Activated naive CD4-positive, alpha-beta T cell treated with anti-CD3 and anti-CD28 coated beads, Interleukin-2, amount 10 ng/mL, durations not matched to agents 7 days and 5 days (primary cell): ENCODE results near the gene REEP1.

Source experiments
- CTCF ChIA-PET: fragments of 350-600 bp; sonication (Branson Sonifier 250); formaldehyde crosslinking; loops from one replicate; lab custom pipeline; 2021; ENCODE audit warnings: antibody characterized with exemption; lab: Charles Lee
- DNase-seq: peaks from one replicate; pipeline ENCODE4 v3.0.0-alpha.2; 2020
- H3K27ac Mint-ChIP-seq: one replicate; pipeline ENCODE4 v1.8.0; 2021; ENCODE audit warnings: mild to moderate bottlenecking, moderate library complexity, mixed read lengths
- H3K27me3 Mint-ChIP-seq: one replicate; pipeline ENCODE4 v1.8.0; 2021; ENCODE audit warnings: mild to moderate bottlenecking, mixed read lengths
- H3K36me3 Mint-ChIP-seq: one replicate; pipeline ENCODE4 v1.8.0; 2021; ENCODE audit warnings: mixed read lengths
- H3K4me1 Mint-ChIP-seq: one replicate; pipeline ENCODE4 v1.8.0; 2021; ENCODE audit warnings: mixed read lengths
- H3K4me3 Mint-ChIP-seq: one replicate; pipeline ENCODE4 v1.8.0; 2021; ENCODE audit warnings: mild to moderate bottlenecking, moderate library complexity, mixed read lengths
- H3K9me3 Mint-ChIP-seq: one replicate; pipeline ENCODE4 v1.8.0; 2021; ENCODE audit warnings: mixed read lengths

REEP1 gene

GRCh38 chr2:86293612-86294011 lies 43.8 kb downstream of the REEP1 start:
- no peak overlapping the region for H3K27ac Mint-ChIP-seq
- DNase-seq = no peak
- H3K36me3 Mint-ChIP-seq = no peaks in the 10 kb centered on the region
- H3K9me3 Mint-ChIP-seq = no peaks in the 10 kb centered on the region
- no peak overlapping the region for H3K4me3 Mint-ChIP-seq
- no peaks in the 10 kb centered on the region for H3K4me1 Mint-ChIP-seq
- H3K27me3 Mint-ChIP-seq = peaks cover 42% of the 10 kb centered on the region
- CTCF ChIA-PET = no interaction called here

- H3K36me3 Mint-ChIP-seq = no peaks in the 10 kb centered on the region
- H3K9me3 Mint-ChIP-seq = no peaks in the 10 kb centered on the region
- H3K27me3 Mint-ChIP-seq = peaks cover 38% of the 10 kb centered on the region
- DNase-seq = no peak
- CTCF ChIA-PET = no interaction called here
- H3K4me3 Mint-ChIP-seq = no peak overlapping the region
- no peak overlapping the region for H3K27ac Mint-ChIP-seq
- no peaks in the 10 kb centered on the region for H3K4me1 Mint-ChIP-seq
Observed at GRCh38 chr2:86292571-86293515, 44.6 kb downstream of the REEP1 start.

DNA sequence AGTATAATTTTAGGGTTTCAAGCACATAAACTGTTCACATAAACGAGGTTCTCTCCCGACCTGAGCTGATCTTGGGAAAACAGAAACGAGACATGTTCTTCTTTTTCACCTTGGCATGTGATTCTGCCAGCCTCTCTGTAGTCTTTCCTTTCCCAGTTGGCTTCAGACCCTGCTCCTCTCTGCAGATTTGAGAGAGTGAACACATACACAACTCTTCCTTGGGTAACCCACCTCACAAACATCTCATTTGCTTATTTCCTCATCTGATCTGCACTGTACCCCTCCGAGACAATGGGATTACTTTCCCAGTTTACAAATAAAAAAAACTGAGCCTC lies 46.1 kb downstream of the REEP1 start:
- DNase-seq = no peak
- no peaks in the 10 kb centered on the region for H3K9me3 Mint-ChIP-seq
- H3K27me3 Mint-ChIP-seq = peaks cover 29% of the 10 kb centered on the region
- H3K4me1 Mint-ChIP-seq = no peaks in the 10 kb centered on the region
- no peaks in the 10 kb centered on the region for H3K36me3 Mint-ChIP-seq
- CTCF ChIA-PET = no interaction called here
- H3K27ac Mint-ChIP-seq = no peak overlapping the region
- no peak overlapping the region for H3K4me3 Mint-ChIP-seq

- no peak for DNase-seq
- H3K4me1 Mint-ChIP-seq = no peaks in the 10 kb centered on the region
- H3K27ac Mint-ChIP-seq = no peak overlapping the region
- H3K36me3 Mint-ChIP-seq = no peaks in the 10 kb centered on the region
- H3K4me3 Mint-ChIP-seq = no peak overlapping the region
- peaks cover 31% of the 10 kb centered on the region for H3K27me3 Mint-ChIP-seq
- no peaks in the 10 kb centered on the region for H3K9me3 Mint-ChIP-seq
- CTCF ChIA-PET = no interaction called here
Observed at GRCh38 chr2:86290596-86291327, 46.7 kb downstream of the REEP1 start.

DNA sequence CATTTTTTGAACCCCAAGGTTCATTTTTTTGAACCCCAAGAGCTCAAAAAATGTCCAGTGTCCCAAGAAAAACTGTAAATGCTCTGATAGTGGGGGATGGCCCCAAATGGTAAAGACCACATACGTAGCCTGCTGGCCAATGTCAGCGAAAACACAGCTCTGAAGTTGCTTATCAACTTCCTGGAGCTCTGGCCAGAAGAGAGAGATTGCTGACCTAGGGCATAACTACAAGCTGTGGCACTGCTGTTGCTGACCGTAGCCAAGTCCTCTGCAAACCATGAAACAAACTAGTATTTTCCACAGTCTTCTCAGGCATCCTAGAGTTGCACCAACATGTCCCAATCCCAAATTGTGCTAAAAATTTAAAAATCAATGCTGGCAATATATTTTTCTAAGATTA lies 50.9 kb downstream of the REEP1 start:
- CTCF ChIA-PET = no interaction called here
- H3K4me1 Mint-ChIP-seq = no peaks in the 10 kb centered on the region
- H3K9me3 Mint-ChIP-seq = no peaks in the 10 kb centered on the region

GRCh38 chr2:86285981-86286380 lies 51.4 kb downstream of the REEP1 start:
- no peaks in the 10 kb centered on the region for H3K9me3 Mint-ChIP-seq

More for the DNA sequence above, 50.9 kb downstream of the REEP1 start:
- no peak overlapping the region for H3K27ac Mint-ChIP-seq
- no peak overlapping the region for H3K4me3 Mint-ChIP-seq
- DNase-seq = no peak
- no peaks in the 10 kb centered on the region for H3K36me3 Mint-ChIP-seq
- H3K27me3 Mint-ChIP-seq = peaks cover 40% of the 10 kb centered on the region

GRCh38 chr2:86285571-86285970 lies 51.9 kb downstream of the REEP1 start:
- H3K36me3 Mint-ChIP-seq = no peaks in the 10 kb centered on the region
- CTCF ChIA-PET = no interaction called here
- no peak overlapping the region for H3K4me3 Mint-ChIP-seq
- no peak for DNase-seq
- no peaks in the 10 kb centered on the region for H3K9me3 Mint-ChIP-seq
- peaks cover 36% of the 10 kb centered on the region for H3K27me3 Mint-ChIP-seq
- no peak overlapping the region for H3K27ac Mint-ChIP-seq
- H3K4me1 Mint-ChIP-seq = no peaks in the 10 kb centered on the region

More at GRCh38 chr2:86285981-86286380, 51.4 kb downstream of the REEP1 start:
- no peak overlapping the region for H3K27ac Mint-ChIP-seq
- H3K36me3 Mint-ChIP-seq = no peaks in the 10 kb centered on the region
- CTCF ChIA-PET = no interaction called here
- no peak overlapping the region for H3K4me3 Mint-ChIP-seq
- H3K27me3 Mint-ChIP-seq = peaks cover 37% of the 10 kb centered on the region
- no peaks in the 10 kb centered on the region for H3K4me1 Mint-ChIP-seq
- DNase-seq = no peak

GRCh38 chr2:86284987-86285386 lies 52.4 kb downstream of the REEP1 start:
- Mint-ChIP-seq H3K27ac (no peak overlapping the region), H3K27me3 (peaks cover 30% of the 10 kb centered on the region), H3K4me1 (no peaks in the 10 kb centered on the region), H3K36me3 (no peaks in the 10 kb centered on the region), H3K9me3 (no peaks in the 10 kb centered on the region), H3K4me3 (no peak overlapping the region)
- DNase-seq = no peak
- CTCF ChIA-PET = interaction anchor here (0.7 kb wide), 1 partner anchor 16 kb away, joined by 3 read pairs; no protein-coding TSS in a partner anchor

GRCh38 chr2:86284401-86284841 lies 53.0 kb downstream of the REEP1 start:
- DNase-seq = no peak
- H3K27me3 Mint-ChIP-seq = peaks cover 29% of the 10 kb centered on the region
- no peak overlapping the region for H3K27ac Mint-ChIP-seq
- H3K4me3 Mint-ChIP-seq = no peak overlapping the region
- H3K9me3 Mint-ChIP-seq = no peaks in the 10 kb centered on the region
- no peaks in the 10 kb centered on the region for H3K4me1 Mint-ChIP-seq
- H3K36me3 Mint-ChIP-seq = no peaks in the 10 kb centered on the region
- CTCF ChIA-PET = interaction anchor here (0.7 kb wide), 1 partner anchor 16 kb away, joined by 3 read pairs; no protein-coding TSS in a partner anchor

GRCh38 chr2:86283411-86284030 lies 53.9 kb downstream of the REEP1 start:
- CTCF ChIA-PET = no interaction called here
- Mint-ChIP-seq H3K27ac (no peak overlapping the region), H3K36me3 (no peaks in the 10 kb centered on the region), H3K4me1 (no peaks in the 10 kb centered on the region), H3K4me3 (no peak overlapping the region), H3K9me3 (no peaks in the 10 kb centered on the region), H3K27me3 (peaks cover 35% of the 10 kb centered on the region)
- DNase-seq = no peak

- Mint-ChIP-seq H3K4me1 (no peaks in the 10 kb centered on the region), H3K4me3 (no peak overlapping the region), H3K9me3 (no peaks in the 10 kb centered on the region), H3K36me3 (no peaks in the 10 kb centered on the region), H3K27me3 (peaks cover 32% of the 10 kb centered on the region), H3K27ac (no peak overlapping the region)
- no peak for DNase-seq
- CTCF ChIA-PET = no interaction called here
Observed at GRCh38 chr2:86281066-86281700, 56.2 kb downstream of the REEP1 start.

DNA sequence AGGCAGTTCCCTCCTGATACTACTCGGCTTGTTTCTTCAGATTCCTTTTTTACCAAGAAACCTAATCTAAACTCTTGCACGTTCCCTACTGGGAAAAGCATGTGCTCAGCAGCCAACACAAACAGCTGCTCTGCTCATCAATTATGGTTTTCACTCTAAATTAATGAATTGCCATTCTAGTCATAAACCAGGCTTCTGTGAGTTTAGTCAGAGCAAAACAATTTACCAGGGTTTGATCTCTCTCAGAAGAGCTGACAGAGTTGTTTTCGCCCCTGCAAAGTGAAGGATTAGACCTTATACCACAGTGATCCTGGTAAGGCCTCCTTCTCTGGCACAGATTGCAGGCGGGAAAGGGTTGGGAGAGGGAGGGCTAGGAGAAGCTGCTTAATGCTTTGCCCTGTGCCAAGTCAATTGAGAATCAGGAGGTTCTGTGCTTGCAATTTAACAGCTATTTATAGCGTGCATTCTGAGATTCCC lies 57.2 kb downstream of the REEP1 start:
- Mint-ChIP-seq H3K9me3 (no peaks in the 10 kb centered on the region), H3K4me1 (no peaks in the 10 kb centered on the region), H3K4me3 (no peak overlapping the region), H3K27me3 (peaks cover 26% of the 10 kb centered on the region), H3K36me3 (no peaks in the 10 kb centered on the region), H3K27ac (no peak overlapping the region)
- CTCF ChIA-PET = no interaction called here
- no peak for DNase-seq

DNA sequence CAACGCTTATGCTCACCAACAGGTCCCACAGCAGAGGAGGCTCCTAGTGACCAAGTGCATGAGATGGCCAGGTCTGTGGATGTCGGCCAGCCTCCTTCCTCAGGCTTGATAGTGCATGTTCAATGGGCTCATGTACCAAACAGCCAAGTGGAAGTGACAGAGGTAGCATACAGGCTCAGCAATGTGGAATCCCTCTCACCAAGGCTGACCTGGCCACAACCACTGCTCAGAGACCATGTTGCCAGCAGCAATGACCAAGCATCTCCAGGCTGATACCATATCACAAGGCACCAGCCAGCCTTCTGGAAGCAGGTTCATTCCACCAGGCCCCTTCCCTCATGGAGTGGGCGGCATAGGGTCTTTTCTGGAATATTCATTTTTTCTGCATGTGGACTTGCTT lies 61.5 kb downstream of the REEP1 start:
- H3K27ac Mint-ChIP-seq = no peak overlapping the region
- peaks cover 2% of the 10 kb centered on the region for H3K36me3 Mint-ChIP-seq
- peaks cover 16% of the 10 kb centered on the region for H3K9me3 Mint-ChIP-seq
- H3K27me3 Mint-ChIP-seq = peaks cover 6% of the 10 kb centered on the region
- CTCF ChIA-PET = no interaction called here
- H3K4me1 Mint-ChIP-seq = no peaks in the 10 kb centered on the region
- DNase-seq = no peak
- H3K4me3 Mint-ChIP-seq = no peak overlapping the region

GRCh38 chr2:86275384-86275799 lies 62.0 kb downstream of the REEP1 start:
- no peak for DNase-seq
- H3K27me3 Mint-ChIP-seq = peaks cover 6% of the 10 kb centered on the region
- H3K4me1 Mint-ChIP-seq = no peaks in the 10 kb centered on the region
- peaks cover 19% of the 10 kb centered on the region for H3K9me3 Mint-ChIP-seq
- H3K36me3 Mint-ChIP-seq = peaks cover 2% of the 10 kb centered on the region
- no peak overlapping the region for H3K4me3 Mint-ChIP-seq
- no peak overlapping the region for H3K27ac Mint-ChIP-seq
- CTCF ChIA-PET = no interaction called here
